Progenitor cell of endocrine pancreas (in vitro differentiated cells): ENCODE data around the gene TRAPPC2L. TPM values are rescaled to one million over a fixed set of nuclear protein-coding genes. Genes with fewer than 3 reads are reported as not detected.
A peak's percentile ranks its signal among the peaks of the same experiment; 100 is the strongest.

ENCODE experiments used
- DNase-seq: peaks from one replicate; pipeline ENCODE4 v3.0.0; 2021; ENCODE audit warnings: low spot score; ENCODE audit not compliant: unreplicated experiment
- H3K27ac Mint-ChIP-seq: 2 replicates; pipeline ENCODE4 v1.8.0; 2021; ENCODE audit warnings: mild to moderate bottlenecking, moderate library complexity, mixed read lengths
- H3K27me3 Mint-ChIP-seq: 2 replicates; pipeline ENCODE4 v1.8.0; 2021; ENCODE audit warnings: mixed read lengths
- H3K36me3 Mint-ChIP-seq: 2 replicates; pipeline ENCODE4 v1.8.0; 2022; ENCODE audit warnings: mixed read lengths; ENCODE audit not compliant: insufficient read depth
- H3K4me1 Mint-ChIP-seq: 2 replicates; pipeline ENCODE4 v1.8.0; 2021; ENCODE audit warnings: low read depth, mixed read lengths
- H3K4me3 Mint-ChIP-seq: 2 replicates; pipeline ENCODE4 v1.8.0; 2021; ENCODE audit warnings: low read depth, mild to moderate bottlenecking, moderate library complexity, mixed read lengths
- H3K9me3 Mint-ChIP-seq: 2 replicates; pipeline ENCODE4 v1.8.0; 2021; ENCODE audit warnings: low read depth, mixed read lengths
- total RNA-seq: library from RNA; stranded (reverse); gene quantifications from 2 replicates; pipeline ENCODE4 v1.2.1, GENCODE V29; 2021
- TF ChIP-seq, protein P1 (sequence below): fragments of 200-600 bp; sonication (generic); IDR thresholded peaks from one replicate; pipeline ENCODE4 v1.5.0; 2021; ENCODE audit warnings: antibody characterized with exemption, mild to moderate bottlenecking; ENCODE audit not compliant: unreplicated experiment

TRAPPC2L gene
- total RNA-seq, 1 donor from 2014 or later = 74.9 TPM

DNA sequence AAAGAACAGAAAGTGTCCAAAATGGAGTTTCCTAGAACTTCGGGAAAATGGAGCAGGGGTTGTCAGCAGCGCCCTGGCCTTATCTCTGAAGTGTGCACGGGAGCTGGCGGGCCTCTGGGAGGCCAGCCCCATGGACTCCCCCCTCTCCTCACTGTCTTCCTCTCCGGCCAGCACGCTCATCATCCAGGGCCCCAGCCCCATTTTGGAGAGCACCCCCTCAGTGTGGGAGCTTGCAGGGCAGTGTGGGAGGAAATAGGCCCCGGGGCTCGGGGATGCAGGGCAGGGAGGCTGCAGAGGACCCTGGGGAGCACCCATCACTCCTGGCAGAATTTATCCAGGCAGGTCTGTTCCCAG is 14.4 kb downstream of the TRAPPC2L start:
- peaks cover 3% of the 10 kb centered on the region for H3K27me3 Mint-ChIP-seq
- peak overlapping the region; percentile 27 for H3K27ac Mint-ChIP-seq
- DNase-seq = no peak
- TF ChIP-seq, protein P1, sequence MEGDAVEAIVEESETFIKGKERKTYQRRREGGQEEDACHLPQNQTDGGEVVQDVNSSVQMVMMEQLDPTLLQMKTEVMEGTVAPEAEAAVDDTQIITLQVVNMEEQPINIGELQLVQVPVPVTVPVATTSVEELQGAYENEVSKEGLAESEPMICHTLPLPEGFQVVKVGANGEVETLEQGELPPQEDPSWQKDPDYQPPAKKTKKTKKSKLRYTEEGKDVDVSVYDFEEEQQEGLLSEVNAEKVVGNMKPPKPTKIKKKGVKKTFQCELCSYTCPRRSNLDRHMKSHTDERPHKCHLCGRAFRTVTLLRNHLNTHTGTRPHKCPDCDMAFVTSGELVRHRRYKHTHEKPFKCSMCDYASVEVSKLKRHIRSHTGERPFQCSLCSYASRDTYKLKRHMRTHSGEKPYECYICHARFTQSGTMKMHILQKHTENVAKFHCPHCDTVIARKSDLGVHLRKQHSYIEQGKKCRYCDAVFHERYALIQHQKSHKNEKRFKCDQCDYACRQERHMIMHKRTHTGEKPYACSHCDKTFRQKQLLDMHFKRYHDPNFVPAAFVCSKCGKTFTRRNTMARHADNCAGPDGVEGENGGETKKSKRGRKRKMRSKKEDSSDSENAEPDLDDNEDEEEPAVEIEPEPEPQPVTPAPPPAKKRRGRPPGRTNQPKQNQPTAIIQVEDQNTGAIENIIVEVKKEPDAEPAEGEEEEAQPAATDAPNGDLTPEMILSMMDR = no peak
- no peak overlapping the region for H3K4me3 Mint-ChIP-seq
- no peaks in the 10 kb centered on the region for H3K9me3 Mint-ChIP-seq
- no peaks in the 10 kb centered on the region for H3K4me1 Mint-ChIP-seq
- H3K36me3 Mint-ChIP-seq = peaks cover under 1% of the 10 kb centered on the region

GRCh38 chr16:88871730-88872416 is 14.9 kb downstream of the TRAPPC2L start:
- no peak overlapping the region for H3K4me3 Mint-ChIP-seq

GRCh38 chr16:88872650-88873331 is 15.9 kb downstream of the TRAPPC2L start:
- Mint-ChIP-seq H3K27me3 (peaks cover 3% of the 10 kb centered on the region), H3K9me3 (no peaks in the 10 kb centered on the region), H3K27ac (no peak overlapping the region), H3K4me1 (no peaks in the 10 kb centered on the region), H3K36me3 (peaks cover 1% of the 10 kb centered on the region), H3K4me3 (no peak overlapping the region)
- TF ChIP-seq, protein P1 = no peak
- no peak for DNase-seq

More at GRCh38 chr16:88871730-88872416, 14.9 kb downstream of the TRAPPC2L start:
- DNase-seq = no peak
- H3K9me3 Mint-ChIP-seq = no peaks in the 10 kb centered on the region
- H3K27me3 Mint-ChIP-seq = peaks cover 3% of the 10 kb centered on the region
- no peaks in the 10 kb centered on the region for H3K4me1 Mint-ChIP-seq
- no peak overlapping the region for H3K27ac Mint-ChIP-seq
- TF ChIP-seq, protein P1 = no peak
- peaks cover 1% of the 10 kb centered on the region for H3K36me3 Mint-ChIP-seq

- H3K27me3 Mint-ChIP-seq = peaks cover 3% of the 10 kb centered on the region
- H3K9me3 Mint-ChIP-seq = no peaks in the 10 kb centered on the region
- DNase-seq = no peak
- TF ChIP-seq, protein P1 = no peak
- no peak overlapping the region for H3K4me3 Mint-ChIP-seq
- peaks cover 1% of the 10 kb centered on the region for H3K36me3 Mint-ChIP-seq
- no peak overlapping the region for H3K27ac Mint-ChIP-seq
- no peaks in the 10 kb centered on the region for H3K4me1 Mint-ChIP-seq
Observed at GRCh38 chr16:88874938-88875599, 18.1 kb downstream of the TRAPPC2L start.

- H3K27ac Mint-ChIP-seq = no peak overlapping the region
- H3K36me3 Mint-ChIP-seq = peaks cover 1% of the 10 kb centered on the region
- peaks cover under 1% of the 10 kb centered on the region for H3K27me3 Mint-ChIP-seq
- H3K4me3 Mint-ChIP-seq = no peak overlapping the region
- H3K4me1 Mint-ChIP-seq = peaks cover 1% of the 10 kb centered on the region
- no peak for DNase-seq
- TF ChIP-seq, protein P1 = no peak
- no peaks in the 10 kb centered on the region for H3K9me3 Mint-ChIP-seq
Observed at GRCh38 chr16:88875703-88876234, 18.8 kb downstream of the TRAPPC2L start.
